Stimulated activated naive CD8-positive, alpha-beta T cell treated with anti-CD3 and anti-CD28 coated beads, Interleukin-15, Interleukin-2, amounts not matched to agents 100 ng/mL and 50 ng/mL, for 24 hours (primary cell): ENCODE data around the gene JDP2.

Source experiments
- H3K27ac Mint-ChIP-seq: one replicate; pipeline ENCODE4 v1.8.0; 2021; ENCODE audit warnings: mild to moderate bottlenecking, mixed read lengths
- H3K27me3 Mint-ChIP-seq: one replicate; pipeline ENCODE4 v1.8.0; 2021; ENCODE audit warnings: mixed read lengths
- H3K36me3 Mint-ChIP-seq: one replicate; pipeline ENCODE4 v1.8.0; 2021; ENCODE audit warnings: low read depth, mixed read lengths
- H3K4me1 Mint-ChIP-seq: one replicate; pipeline ENCODE4 v1.8.0; 2021; ENCODE audit warnings: low read depth, mixed read lengths
- H3K4me3 Mint-ChIP-seq: one replicate; pipeline ENCODE4 v1.8.0; 2021; ENCODE audit warnings: mild to moderate bottlenecking, mixed read lengths
- H3K9me3 Mint-ChIP-seq: one replicate; pipeline ENCODE4 v1.8.0; 2021; ENCODE audit warnings: mixed read lengths

JDP2 gene

GRCh38 chr14:75492832-75493591, 65.2 kb downstream of the JDP2 start:
- Mint-ChIP-seq H3K4me3 (no peak overlapping the region), H3K27ac (peak overlapping the region; percentile 45), H3K36me3 (no peaks in the 10 kb centered on the region), H3K4me1 (peaks cover 64% of the 10 kb centered on the region), H3K9me3 (peaks cover 4% of the 10 kb centered on the region), H3K27me3 (no peaks in the 10 kb centered on the region)

- peaks cover 4% of the 10 kb centered on the region for H3K9me3 Mint-ChIP-seq
- H3K4me1 Mint-ChIP-seq = peaks cover 64% of the 10 kb centered on the region
- no peak overlapping the region for H3K4me3 Mint-ChIP-seq
- H3K36me3 Mint-ChIP-seq = no peaks in the 10 kb centered on the region
- peak overlapping the region; percentile 45 for H3K27ac Mint-ChIP-seq
- no peaks in the 10 kb centered on the region for H3K27me3 Mint-ChIP-seq
Observed at GRCh38 chr14:75493592-75494087, 65.8 kb downstream of the JDP2 start.

- Mint-ChIP-seq H3K4me3 (peak overlapping the region; percentile 9), H3K36me3 (no peaks in the 10 kb centered on the region), H3K4me1 (peaks cover 69% of the 10 kb centered on the region), H3K27me3 (no peaks in the 10 kb centered on the region), H3K27ac (peak overlapping the region; percentile 29), H3K9me3 (peaks cover 4% of the 10 kb centered on the region)
Observed at GRCh38 chr14:75494896-75495295, 67.1 kb downstream of the JDP2 start.

DNA sequence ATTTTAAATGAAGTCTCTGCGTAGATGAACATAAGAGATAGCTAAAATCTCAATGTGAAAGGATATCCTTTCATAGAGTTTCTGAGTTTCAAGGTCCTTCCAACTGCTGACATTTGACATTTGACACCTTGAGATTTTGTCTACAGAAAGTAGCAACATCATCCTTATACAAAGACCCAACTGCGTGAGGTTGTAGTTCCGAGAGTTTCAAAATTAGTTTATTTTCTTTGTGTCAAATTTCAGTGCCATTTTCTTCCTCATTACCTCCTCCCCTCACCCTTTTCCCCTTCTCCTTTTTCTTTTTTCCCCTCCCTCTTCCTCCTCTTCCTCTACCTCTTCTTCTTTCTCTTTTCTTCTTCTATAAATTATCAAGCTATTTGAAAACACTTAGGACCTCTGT, 67.6 kb downstream of the JDP2 start:
- peak overlapping the region; percentile 29 for H3K27ac Mint-ChIP-seq
- H3K36me3 Mint-ChIP-seq = no peaks in the 10 kb centered on the region
- H3K4me3 Mint-ChIP-seq = peak overlapping the region; percentile 9
- H3K27me3 Mint-ChIP-seq = no peaks in the 10 kb centered on the region
- H3K9me3 Mint-ChIP-seq = peaks cover 4% of the 10 kb centered on the region
- peaks cover 69% of the 10 kb centered on the region for H3K4me1 Mint-ChIP-seq

- Mint-ChIP-seq H3K36me3 (no peaks in the 10 kb centered on the region), H3K4me3 (no peak overlapping the region), H3K4me1 (peaks cover 69% of the 10 kb centered on the region), H3K27me3 (no peaks in the 10 kb centered on the region), H3K27ac (peak overlapping the region; percentile 80), H3K9me3 (peaks cover 4% of the 10 kb centered on the region)
Observed at GRCh38 chr14:75495882-75496281, 68.1 kb downstream of the JDP2 start.

GRCh38 chr14:75496755-75497154, 68.9 kb downstream of the JDP2 start:
- Mint-ChIP-seq H3K4me3 (no peak overlapping the region), H3K4me1 (peaks cover 69% of the 10 kb centered on the region), H3K27me3 (no peaks in the 10 kb centered on the region), H3K9me3 (peaks cover 4% of the 10 kb centered on the region), H3K27ac (peak overlapping the region; percentile 80), H3K36me3 (no peaks in the 10 kb centered on the region)

DNA sequence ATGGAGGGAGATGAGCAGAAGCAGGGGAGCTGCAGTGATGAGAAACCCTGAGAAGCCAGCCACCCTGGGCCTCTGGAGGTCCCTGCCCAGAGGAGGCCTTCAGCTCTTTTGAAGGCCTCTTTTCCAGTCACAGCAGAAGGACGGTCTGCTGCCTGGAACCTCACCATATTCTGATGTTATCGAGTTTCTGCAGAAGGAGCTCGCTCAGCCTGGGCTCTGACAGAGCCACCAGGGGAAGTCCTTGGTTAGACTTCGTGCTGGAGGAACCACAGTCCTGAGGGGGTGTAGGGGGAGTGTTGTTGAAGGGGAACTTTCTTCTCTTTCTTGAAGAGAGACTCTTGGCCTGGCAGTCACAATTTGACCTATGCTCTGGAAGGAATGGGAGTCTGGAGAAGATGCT, 69.4 kb downstream of the JDP2 start:
- Mint-ChIP-seq H3K27me3 (no peaks in the 10 kb centered on the region), H3K4me3 (peak overlapping the region; percentile 42), H3K27ac (peak overlapping the region; percentile 80), H3K4me1 (peaks cover 67% of the 10 kb centered on the region), H3K36me3 (no peaks in the 10 kb centered on the region), H3K9me3 (peaks cover 4% of the 10 kb centered on the region)

GRCh38 chr14:75497701-75498100, 69.9 kb downstream of the JDP2 start:
- H3K4me3 Mint-ChIP-seq = peak overlapping the region; percentile 42
- no peaks in the 10 kb centered on the region for H3K27me3 Mint-ChIP-seq
- peak overlapping the region; percentile 80 for H3K27ac Mint-ChIP-seq
- peaks cover 62% of the 10 kb centered on the region for H3K4me1 Mint-ChIP-seq
- H3K36me3 Mint-ChIP-seq = no peaks in the 10 kb centered on the region
- peaks cover 4% of the 10 kb centered on the region for H3K9me3 Mint-ChIP-seq

DNA sequence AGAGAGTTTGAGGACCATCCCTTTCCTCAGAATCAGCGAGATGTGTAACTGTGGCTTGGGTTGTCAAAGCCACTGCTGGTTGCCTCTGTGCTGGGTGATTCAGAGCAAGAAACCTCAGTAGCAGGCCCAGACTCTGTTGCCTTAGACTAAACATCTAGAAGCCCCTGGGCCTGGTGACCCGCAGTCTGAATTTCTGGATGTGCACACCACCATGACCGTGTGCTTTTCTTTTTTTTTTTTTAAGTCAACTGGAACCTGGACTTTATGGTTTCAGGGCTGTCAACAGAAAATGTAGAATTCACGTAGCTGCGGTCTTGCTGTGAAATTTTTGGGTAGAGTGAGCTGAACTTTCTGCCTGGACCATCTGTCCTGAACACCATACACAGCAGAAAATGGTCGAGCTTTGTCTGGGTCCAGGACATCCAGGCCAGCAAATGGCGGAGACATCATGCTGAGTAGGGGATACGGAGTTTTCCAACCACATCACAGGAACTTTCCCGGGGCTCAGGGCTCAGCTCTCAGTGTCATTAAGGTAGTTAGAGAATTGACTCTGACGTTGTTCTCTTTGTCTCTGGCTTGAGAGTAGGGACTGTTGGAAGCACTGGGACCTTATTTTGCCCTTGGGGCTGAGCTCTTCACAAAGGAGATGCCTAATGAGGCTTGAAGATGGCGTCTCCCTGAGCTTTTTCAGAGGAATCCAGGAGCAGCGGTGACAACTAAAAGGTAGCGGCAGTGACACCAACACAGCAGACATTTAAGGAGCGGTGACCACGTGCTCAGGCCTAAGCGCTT, 71.5 kb downstream of the JDP2 start:
- no peak overlapping the region for H3K4me3 Mint-ChIP-seq
- peaks cover 46% of the 10 kb centered on the region for H3K4me1 Mint-ChIP-seq

GRCh38 chr14:75501080-75501479, 73.3 kb downstream of the JDP2 start:
- no peaks in the 10 kb centered on the region for H3K27me3 Mint-ChIP-seq
- H3K27ac Mint-ChIP-seq = no peak overlapping the region
- peaks cover 28% of the 10 kb centered on the region for H3K4me1 Mint-ChIP-seq
- no peaks in the 10 kb centered on the region for H3K36me3 Mint-ChIP-seq
- no peak overlapping the region for H3K4me3 Mint-ChIP-seq
- peaks cover 5% of the 10 kb centered on the region for H3K9me3 Mint-ChIP-seq

More for the DNA sequence above, 71.5 kb downstream of the JDP2 start:
- Mint-ChIP-seq H3K27me3 (no peaks in the 10 kb centered on the region), H3K36me3 (no peaks in the 10 kb centered on the region), H3K9me3 (peaks cover 4% of the 10 kb centered on the region), H3K27ac (peak overlapping the region; percentile 63)

DNA sequence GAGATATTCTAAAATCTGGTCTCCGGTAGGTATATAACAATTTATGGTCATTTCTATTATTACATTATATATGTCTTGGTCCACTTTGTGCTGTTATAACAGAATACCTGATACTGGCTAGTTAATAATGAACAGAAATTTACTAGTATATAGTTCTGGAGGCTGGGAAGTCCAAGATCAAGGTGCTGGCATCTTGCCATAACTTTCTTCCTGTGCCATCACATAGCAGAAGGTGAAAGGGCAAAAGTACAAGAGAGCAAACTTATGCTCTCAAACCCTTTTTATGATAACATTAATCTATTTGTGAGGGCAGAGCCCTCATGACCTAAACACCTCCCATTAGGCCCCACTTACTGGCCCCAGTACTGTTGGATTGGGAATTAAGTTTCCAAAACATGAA, 76.6 kb downstream of the JDP2 start:
- H3K4me1 Mint-ChIP-seq = peaks cover 15% of the 10 kb centered on the region
- H3K27me3 Mint-ChIP-seq = no peaks in the 10 kb centered on the region
- H3K36me3 Mint-ChIP-seq = peaks cover 11% of the 10 kb centered on the region
- no peak overlapping the region for H3K27ac Mint-ChIP-seq
- H3K9me3 Mint-ChIP-seq = peaks cover 16% of the 10 kb centered on the region
- no peak overlapping the region for H3K4me3 Mint-ChIP-seq

DNA sequence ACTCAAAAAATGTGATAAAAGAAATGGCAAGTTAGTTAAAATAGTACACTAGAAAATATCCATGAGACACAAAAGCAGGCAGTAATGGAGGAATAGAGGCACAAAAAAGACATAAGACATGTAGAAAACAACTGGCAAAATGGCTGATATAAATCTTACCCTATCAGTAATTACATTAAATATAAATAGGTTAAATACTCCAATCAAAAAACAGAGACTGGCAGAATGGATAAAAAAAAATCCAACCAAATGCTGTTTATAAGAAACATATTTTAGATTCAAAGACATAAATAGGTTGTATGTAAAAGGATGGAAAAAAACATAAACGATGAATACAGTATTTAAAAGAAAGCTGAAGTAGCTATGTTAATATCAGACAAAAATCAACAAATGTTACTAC, 79.1 kb downstream of the JDP2 start:
- H3K27ac Mint-ChIP-seq = peak overlapping the region; percentile 17
- no peaks in the 10 kb centered on the region for H3K27me3 Mint-ChIP-seq
- peaks cover 27% of the 10 kb centered on the region for H3K9me3 Mint-ChIP-seq
- peaks cover 33% of the 10 kb centered on the region for H3K4me1 Mint-ChIP-seq
- no peak overlapping the region for H3K4me3 Mint-ChIP-seq
- peaks cover 21% of the 10 kb centered on the region for H3K36me3 Mint-ChIP-seq

DNA sequence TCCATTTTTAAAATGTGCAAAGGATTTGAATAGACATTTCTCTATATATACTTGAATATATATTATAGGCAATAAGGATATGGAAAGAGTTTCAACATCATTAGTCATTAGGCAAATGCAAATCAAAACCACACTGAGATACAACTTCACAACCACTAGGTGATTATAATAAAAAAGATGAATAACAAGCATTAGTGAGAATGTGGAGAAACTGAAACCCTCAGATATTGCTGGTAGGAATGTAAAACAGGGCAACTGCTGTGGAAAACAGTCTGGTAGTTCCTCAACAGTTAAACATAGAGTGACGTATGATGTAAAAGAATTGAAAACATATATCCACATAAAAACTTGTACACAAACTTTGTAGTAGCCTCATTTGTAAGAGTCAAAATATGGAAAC, 82.7 kb downstream of the JDP2 start:
- Mint-ChIP-seq H3K9me3 (peaks cover 33% of the 10 kb centered on the region), H3K4me1 (peaks cover 61% of the 10 kb centered on the region), H3K27ac (peak overlapping the region; percentile 63), H3K4me3 (no peak overlapping the region), H3K36me3 (peaks cover 27% of the 10 kb centered on the region), H3K27me3 (no peaks in the 10 kb centered on the region)

GRCh38 chr14:75511201-75511600, 83.4 kb downstream of the JDP2 start:
- Mint-ChIP-seq H3K4me1 (peaks cover 68% of the 10 kb centered on the region), H3K27me3 (no peaks in the 10 kb centered on the region), H3K4me3 (no peak overlapping the region), H3K9me3 (peaks cover 28% of the 10 kb centered on the region), H3K27ac (peak overlapping the region; percentile 63), H3K36me3 (peaks cover 27% of the 10 kb centered on the region)
